GM12875 (cell line): ENCODE data around the gene CDC25C.

Experiments
- H3K4me3 ChIP-seq: one replicate; pipeline ENCODE4 v1.5.1; 2011; ENCODE audit warnings: low read depth, low read length, control low read depth
- TF ChIP-seq, protein P1 (sequence below): IDR thresholded peaks from 2 replicates; pipeline ENCODE4 v1.5.1; 2011; ENCODE audit warnings: low read depth, mild to moderate bottlenecking, control low read depth, inconsistent platforms, low read length, moderate library complexity, borderline replicate concordance; ENCODE audit not compliant: insufficient read depth

Gene CDC25C

DNA sequence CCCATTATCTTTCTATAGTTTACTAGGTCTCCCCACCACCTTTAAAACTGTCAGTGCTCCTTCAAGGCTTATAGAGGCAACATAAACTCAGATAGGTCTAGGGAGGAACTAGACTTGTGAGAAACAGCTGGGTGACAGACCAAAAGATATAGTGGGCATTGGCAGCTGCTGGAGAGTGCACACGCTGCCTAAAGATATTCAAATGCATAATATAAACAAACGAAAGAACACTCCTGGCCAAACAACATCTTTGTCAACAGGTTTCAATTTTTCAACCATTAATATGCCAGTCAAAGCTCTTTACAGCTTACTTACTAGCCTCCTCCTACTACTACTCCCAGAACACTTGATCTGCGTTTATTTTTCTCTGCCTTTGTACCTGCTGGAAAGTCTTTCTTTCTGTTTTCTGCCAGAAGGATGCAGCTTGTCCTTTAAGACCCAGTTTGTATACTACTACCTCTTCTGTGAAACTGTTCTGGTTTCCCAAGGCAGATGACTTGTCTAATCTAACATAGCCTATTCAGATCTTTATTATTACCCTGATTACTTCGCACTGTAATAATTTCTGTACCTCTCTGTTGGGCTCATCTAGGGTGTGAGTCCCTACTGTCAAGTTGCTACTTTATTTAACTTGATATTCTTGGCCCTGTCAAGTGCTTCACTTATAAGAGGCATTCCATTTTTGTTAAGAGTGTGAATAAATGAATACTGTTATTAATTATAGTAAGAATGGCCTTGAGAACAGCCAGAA, 35.2 kb upstream of the CDC25C start:
- no peak overlapping the region for H3K4me3 ChIP-seq
- TF ChIP-seq, protein P1, sequence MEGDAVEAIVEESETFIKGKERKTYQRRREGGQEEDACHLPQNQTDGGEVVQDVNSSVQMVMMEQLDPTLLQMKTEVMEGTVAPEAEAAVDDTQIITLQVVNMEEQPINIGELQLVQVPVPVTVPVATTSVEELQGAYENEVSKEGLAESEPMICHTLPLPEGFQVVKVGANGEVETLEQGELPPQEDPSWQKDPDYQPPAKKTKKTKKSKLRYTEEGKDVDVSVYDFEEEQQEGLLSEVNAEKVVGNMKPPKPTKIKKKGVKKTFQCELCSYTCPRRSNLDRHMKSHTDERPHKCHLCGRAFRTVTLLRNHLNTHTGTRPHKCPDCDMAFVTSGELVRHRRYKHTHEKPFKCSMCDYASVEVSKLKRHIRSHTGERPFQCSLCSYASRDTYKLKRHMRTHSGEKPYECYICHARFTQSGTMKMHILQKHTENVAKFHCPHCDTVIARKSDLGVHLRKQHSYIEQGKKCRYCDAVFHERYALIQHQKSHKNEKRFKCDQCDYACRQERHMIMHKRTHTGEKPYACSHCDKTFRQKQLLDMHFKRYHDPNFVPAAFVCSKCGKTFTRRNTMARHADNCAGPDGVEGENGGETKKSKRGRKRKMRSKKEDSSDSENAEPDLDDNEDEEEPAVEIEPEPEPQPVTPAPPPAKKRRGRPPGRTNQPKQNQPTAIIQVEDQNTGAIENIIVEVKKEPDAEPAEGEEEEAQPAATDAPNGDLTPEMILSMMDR, result no peak

DNA sequence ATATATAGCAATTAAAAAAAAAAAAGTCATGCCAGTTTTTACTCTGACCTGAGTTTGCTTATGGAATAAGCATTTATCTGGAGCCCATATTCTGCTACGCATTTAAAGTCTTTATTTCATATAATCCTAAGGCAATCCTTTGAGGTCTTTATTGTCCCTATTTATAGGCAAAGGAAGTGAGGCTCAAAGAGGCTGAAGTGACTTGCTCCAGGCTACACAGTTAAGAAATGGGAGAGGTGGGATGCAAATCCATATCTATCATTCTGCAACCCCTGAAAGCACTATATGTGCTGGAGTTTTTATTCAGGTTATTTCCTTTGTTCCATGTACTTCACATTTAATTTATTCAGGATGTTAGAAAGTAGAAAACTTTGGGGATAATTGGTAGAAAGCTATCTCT, 33.0 kb upstream of the CDC25C start:
- H3K4me3 ChIP-seq, result no peak overlapping the region
- TF ChIP-seq, protein P1, result no peak

DNA sequence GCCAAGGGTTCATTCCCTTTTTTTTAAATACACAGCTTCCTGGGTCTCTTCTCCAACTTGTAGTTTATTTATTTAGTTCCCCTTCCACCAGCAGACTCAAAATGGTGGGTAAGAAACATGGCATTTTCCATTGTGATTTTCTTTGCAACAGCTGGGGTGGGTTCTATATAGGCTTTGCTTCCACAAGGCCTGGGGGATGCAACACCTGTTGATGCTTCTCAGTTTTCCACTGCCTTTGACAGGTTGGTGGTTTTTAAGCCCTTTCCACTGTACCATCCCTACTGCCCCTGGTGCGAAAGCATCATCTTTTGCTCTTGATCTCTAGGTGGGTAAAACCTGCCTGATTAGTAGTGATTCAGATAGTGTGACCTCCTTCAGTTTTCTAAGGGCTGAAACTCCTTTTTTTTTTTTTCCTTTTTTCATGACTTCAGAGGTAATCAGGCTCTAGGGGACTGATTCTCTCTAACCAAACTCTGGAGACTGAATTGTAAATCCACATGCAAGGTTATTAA, 29.4 kb upstream of the CDC25C start:
- TF ChIP-seq, protein P1, result no peak
- no peak overlapping the region for H3K4me3 ChIP-seq

DNA sequence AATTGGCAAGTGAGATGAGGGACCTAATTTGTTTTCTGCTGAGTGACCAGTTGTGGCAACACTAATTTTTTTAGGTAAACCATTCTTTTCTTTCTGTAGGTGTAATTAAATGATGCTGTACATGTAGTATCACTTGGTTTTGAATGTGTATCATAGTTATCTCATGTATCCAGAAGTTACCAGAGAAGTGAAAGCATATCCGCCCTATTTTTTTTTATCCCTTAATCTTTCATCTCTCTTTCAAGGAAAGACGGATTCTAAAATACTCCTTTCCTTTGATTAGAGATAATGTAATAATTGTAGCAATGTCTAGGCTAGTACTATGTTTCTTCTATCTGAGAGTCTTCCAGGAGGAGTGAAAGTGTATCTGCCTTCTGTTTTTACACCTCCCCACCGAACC, 28.0 kb upstream of the CDC25C start:
- TF ChIP-seq, protein P1, result no peak
- H3K4me3 ChIP-seq, result no peak overlapping the region

DNA sequence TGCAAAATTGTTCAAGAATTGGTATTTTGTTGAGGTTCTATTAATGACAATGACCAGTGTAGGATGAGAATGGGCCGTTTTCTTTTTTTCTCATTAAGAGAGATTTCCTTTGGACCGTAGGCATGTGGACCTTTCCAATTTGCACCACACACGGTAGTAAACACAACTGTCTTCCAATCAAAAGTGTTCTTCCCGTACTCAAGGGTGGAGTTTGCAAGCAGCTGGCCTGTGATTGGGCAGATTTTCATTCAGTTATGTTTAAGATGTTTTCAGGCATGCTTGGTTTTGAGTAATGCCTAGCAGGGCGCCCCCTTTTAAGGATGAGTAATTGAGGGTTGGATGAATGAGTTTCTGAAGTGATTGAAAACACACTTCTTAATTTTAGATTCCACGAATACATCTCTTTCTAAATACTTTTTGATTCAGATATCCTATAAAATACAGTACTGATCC, 23.3 kb upstream of the CDC25C start:
- H3K4me3 ChIP-seq, result no peak overlapping the region
- TF ChIP-seq, protein P1, result no peak

DNA sequence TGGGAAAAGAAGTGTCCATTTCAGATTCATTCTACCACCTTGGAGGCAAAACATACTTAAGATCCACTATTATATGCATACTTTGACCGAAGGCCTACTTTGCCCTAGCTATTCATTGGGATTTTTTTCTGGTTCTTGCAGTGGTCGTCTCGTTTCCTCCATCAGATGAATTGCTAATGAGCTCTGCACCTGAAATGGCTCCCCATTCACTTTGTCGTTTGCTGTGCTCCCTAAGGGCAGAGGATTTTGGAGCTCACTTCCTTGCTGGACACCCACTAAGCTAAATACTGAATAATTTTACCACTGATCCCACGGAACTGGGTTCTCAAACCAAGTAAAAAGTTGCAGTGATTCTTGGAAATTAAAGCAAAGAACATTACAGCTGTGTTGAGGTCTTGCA, 22.8 kb upstream of the CDC25C start:
- TF ChIP-seq, protein P1, result no peak
- H3K4me3 ChIP-seq, result peak overlapping the region; percentile 95

DNA sequence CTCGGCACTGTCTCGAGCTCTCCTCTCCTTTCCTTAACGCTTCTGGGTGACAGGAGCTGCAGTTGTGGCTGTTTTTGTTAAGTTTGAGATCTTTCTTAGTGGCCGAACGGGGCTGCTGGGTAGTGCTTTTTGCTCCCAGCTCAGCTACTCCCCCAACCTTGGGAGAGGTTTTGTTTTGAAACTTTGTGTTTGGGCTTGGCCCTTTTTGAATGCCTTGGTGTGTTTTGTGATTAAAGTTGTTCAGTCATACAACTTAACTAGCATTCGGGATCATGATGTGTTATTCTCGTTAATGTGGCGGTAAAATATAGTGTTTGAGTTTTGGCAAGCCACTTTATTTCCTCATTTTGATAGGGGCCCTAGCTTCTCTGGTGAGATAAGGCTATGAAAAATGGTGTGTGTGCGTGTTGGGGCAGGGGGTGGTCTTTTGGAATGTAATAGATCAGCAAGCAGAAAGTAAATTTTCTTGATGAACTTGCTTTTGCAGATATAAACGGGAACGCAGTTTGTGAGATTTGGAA, 22.0 kb upstream of the CDC25C start:
- peak overlapping the region; percentile 95 for H3K4me3 ChIP-seq
- TF ChIP-seq, protein P1, result no peak
